GM18873 (cell line): ENCODE results near the gene IGLL5.

Source experiments
- ATAC-seq: cut with Tn5 transposase; IDR thresholded peaks from one replicate; pipeline ENCODE4 v1.9.1; 2021; ENCODE audit warnings: mild to moderate bottlenecking, moderate library complexity, moderate number of reproducible peaks; ENCODE audit not compliant: unreplicated experiment, low FRiP score

Gene IGLL5

GRCh38 chr22:22935546-22936157 is 48.0 kb downstream of the IGLL5 start:
- peak; percentile 76 for ATAC-seq

- no peak for ATAC-seq
These were observed 48.7 kb downstream of the IGLL5 start for GRCh38 chr22:22936180-22936914.

GRCh38 chr22:22936915-22937656 is 49.5 kb downstream of the IGLL5 start:
- ATAC-seq, result no peak

GRCh38 chr22:22937894-22938480 is 50.4 kb downstream of the IGLL5 start:
- no peak for ATAC-seq

DNA sequence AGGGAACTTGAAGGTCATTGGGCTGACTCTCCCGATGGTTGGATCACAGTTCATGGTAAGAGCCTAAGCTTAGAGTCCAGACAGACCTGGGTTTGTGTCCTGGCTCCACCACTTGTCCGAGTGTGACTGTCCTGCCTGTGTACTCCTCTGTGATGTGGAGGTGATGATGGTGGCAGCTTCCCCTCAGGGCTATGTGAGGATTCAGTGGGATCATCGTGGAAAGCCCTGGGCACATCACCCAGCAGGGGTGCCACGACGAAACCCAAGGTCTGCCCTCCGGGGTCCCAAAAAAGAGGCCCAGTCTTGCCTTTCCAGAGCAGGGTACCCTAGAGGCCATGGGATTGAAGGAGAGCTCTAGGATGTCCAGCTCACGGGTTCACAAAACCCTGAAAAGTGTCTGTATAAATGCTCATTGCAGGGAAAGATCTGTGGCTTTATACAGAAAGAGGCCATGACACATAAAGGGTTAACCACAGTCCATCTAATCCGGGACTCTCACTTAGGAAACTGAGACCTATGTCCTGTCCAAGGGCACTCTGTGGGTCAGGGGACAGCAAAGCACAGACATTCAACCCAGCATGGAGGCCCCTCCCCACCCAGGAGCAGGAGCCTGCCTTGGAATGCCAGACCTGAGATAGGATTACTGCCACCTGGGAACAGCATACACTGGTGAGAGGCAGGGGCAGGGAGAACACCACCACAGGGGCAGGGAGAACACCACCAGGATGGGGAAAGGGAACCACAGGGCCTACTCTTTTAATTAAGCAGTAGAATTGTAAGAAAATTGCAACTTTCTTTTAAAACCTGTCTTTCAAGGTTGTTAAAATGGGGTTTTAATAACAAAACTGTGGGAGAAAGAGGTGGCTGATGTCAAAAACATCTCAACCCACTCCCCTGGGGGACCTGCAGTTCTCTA is 51.3 kb downstream of the IGLL5 start:
- no peak for ATAC-seq

- no peak for ATAC-seq
These were observed 52.2 kb downstream of the IGLL5 start for GRCh38 chr22:22939588-22940368.

DNA sequence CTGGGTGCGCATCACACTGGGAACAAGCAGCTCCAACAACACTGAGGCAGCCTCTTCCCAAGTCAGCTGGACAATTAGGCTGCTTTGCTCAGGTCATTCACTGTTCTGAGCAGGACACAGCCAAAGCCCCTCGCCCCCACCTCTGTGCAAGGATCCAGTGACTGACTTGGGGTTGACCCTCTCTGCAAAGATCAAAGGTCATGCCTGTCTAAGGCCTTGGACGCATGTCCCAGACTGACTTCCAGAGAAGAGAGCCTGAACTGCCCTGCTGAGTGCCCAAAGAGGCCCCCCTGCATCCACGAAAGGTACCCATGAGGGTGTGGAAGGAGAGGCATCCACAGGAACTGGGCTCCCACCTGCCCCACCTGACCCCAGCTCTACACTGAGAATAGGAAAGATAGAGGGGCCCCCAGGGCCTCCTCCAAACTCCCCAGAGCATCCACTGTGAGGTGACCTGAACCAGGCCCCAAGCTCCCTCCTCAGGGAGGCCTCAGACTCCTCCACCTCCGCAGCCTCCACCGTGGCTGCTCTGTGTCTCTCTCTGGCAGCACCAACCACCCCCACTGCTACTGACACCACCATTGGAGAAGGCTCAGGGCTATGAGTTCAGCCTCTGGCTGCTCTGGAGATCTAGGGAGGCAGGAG is 53.5 kb downstream of the IGLL5 start:
- no peak for ATAC-seq

DNA sequence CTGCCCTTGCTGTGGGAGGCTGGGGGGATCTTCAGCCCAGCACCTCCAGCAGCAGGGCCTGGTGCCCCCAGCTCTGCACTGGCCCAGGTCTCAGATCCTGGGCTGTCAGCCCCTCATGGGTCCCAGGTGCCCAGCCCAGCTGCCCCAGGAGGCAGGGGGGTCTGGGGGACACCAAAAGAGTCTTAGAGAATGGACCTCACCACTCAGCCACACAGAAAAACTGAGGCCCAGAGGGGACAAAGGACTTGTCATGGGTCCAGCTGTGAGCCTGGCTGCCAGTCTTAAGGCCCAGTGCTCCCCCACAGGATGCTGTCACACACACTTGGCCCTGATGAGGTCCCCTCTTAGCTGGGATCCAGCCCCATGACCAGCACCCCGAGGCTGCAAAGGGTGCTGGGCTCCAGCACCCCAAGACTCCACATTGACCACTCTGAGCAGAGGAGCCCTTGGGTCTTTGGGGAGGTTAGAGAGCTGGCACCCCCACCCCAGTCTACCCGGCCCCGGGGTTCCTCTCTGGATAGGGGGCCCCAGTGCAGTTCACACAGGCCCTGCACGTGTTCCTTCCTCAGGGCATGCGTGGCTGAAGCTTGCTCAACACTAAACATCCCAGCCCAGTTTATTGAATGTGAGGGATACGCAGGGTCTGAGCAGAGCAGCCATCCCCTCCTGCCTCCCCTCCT is 54.4 kb downstream of the IGLL5 start:
- no peak for ATAC-seq

DNA sequence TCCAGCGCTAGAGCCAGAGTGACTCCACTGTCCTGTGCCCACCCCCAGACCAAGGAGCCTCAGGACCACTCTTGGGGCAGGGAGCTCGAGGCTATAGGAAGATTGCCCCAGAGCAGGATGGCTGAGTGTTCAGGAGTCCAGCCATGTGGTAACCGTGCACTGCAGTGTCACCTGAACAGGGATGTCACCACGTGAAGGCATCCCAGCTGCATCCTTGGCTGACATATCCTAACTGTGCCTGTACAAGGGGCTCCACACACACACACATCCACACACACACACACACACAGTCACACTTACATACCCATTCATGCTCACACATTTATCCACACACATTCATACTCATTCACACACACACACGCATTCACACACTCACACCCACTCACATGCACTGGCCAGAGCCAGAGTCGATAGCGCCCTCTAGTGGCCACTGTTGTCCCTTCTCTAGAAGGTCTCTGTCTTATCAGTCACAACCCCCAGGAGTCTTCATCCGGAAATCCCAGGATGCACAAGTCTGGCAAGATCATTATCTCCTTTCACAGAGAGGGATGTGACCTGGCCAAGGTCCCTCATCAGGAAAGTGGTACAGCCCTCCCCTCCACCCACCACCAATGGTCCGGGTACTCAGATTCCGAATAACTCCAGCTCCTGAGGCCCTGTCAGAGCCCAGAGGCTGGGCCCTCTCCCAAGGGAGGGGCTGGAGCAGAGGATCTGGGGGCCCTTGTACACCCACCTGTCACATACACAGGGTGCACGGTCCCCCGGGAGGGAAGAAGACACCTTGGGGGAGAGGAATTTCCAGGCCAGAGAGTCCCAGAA is 55.1 kb downstream of the IGLL5 start:
- ATAC-seq, result no peak

DNA sequence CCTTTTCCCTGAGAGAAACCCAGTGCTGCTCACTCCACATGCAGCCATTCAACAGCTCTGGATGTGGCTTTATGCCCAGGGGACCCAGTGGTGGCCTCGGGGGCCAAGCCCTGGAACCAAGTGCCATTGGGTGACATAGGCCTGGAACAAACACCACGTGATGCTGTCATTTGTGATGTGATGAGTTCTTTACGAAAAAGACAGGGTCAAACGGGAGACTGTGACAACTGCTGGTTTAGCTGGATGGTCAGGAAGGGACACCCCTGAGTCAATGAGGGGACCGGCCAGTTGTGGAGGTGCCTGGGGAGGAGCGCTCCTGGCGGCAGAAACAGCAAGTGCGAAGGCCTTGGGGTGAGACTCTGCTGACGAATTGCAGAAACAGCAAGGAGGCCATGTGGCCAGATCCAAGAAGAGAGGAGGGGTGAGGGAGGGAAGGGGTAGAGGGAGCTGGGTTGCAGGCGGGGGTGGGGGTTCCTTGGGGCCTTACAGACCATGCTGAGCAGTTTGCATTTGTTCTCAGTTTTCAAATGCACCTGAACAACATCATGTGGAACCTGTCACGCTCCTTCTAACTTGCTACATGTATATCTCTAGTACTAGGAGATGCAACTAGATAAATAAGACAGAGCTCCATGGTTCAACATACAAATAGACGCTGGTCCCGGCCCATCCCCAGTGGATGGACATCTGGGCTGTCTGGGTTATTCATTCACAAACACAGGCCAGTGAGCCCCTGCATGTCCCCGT is 56.1 kb downstream of the IGLL5 start:
- no peak for ATAC-seq

DNA sequence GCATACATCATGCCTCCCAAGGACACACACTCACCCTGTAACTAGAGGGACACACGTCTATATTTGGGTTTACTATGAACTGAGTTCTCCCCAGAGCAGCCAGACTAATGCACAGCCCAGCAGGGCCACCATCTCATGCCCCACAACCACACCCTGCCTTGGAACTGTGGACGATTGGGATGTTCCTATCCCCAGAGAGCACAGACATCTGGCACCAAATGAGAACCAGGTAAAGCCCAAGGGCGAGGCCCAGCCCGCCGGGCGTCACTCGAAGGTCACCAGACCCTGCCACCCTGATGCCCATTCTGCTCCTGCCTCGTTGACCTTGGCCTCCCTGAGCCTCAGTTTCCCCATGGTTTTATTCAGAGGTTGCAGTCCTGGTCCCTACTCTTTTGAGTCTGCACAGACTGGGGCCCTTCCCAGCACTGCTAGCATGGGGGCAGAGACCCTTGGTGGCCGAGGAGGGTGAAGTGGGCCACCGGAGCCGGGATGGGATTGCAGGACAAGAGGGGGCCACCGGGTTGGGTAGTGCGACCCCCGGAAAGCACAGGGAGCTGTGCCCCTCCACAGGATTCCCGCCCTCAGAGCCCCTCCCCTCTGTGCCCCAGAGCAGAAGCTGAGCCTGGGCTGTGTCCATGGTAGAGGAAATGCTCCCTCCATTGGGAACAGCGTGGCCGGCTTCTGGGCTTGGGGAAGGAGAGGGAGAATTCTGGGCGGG is 56.8 kb downstream of the IGLL5 start:
- no peak for ATAC-seq

GRCh38 chr22:22945195-22945594 is 57.6 kb downstream of the IGLL5 start:
- no peak for ATAC-seq
